ENCODE results near the gene ZBTB7B.

The ZBTB7B gene

GRCh38 chr1:155005076-155006011 is 2.7 kb downstream of the ZBTB7B start:
- no peak for DNase-seq

- peak; percentile 68 to 72 for DNase-seq
Measured at GRCh38 chr1:155006601-155007101, 4.0 kb downstream of the ZBTB7B start.

DNA sequence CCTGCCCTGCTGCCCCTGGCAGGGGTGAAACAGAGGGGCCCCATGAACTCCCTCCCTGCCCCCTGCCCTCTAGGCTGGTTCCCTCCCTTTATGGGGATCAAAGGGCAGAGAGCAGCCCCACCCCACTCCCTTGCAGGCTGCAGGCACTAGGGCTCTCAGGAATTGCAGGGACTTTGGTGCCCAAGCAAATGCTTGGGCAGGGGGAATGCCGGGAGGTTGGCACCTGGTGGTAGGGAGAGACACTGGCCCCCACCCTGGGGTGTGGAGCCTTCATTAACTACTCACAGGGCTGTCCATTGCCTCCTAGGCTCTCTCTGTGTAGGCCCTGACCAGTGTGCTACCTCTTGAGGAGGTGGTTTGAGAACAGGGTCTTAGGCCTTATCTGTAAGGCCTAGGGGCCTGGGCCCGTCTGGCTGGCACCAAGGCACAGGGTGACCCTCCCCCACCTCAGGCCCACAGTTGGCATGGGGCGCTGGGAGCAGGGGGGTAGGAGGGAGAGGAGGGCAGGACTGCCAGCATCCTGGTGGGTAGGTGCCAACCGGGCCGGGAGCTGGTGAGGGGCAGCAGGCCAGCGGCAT is 4.7 kb downstream of the ZBTB7B start:
- no peak for DNase-seq

DNA sequence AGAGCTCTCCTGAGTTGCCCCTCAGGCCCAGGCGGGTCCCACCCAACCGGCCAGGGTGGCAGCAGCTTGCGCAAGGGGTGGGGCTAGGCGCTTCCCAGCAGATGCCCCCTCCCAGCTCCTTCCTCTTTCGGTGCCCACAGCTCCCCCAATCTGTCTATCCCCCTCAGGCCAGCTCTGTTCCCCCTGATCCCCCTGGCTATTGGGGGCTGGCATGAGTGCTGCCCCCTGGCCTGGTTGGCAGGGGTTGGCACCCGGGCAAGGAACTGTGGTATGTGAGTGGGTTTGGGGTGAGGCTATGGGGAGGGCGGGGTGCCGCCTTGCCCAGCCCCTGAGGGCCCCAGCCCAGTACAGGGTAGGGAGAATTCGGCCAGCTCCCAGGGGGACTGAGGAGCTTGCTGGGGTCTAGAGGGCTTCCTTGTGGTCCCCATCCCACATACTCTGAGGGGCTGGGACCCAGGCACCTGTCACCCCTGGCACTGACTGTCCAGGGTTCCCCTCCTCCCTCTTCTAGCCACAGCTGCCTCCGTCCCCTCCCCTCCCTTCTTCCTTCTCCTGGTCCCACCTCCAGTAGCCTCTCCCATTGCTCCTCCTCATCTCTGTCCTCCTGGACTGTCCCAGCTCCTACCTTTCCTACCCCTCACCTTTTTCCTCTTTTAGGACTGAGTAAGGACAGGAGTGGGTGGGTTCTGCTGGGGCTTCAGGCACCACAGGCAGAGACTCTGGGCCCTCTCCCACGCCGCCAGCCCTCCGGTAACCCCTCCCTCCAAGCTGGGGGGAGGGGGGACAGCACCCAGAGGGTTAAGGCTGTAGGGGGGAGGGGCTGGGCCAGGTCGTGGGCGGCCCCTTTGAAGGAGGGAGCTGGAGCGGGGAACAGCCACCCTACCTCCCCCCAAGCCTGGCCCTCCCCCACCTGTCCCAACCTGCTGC is 5.7 kb downstream of the ZBTB7B start:
- no peak for DNase-seq

GRCh38 chr1:155009221-155009711 is 6.7 kb downstream of the ZBTB7B start:
- no peak for DNase-seq

- DNase-seq: no peak
Measured at GRCh38 chr1:155009742-155010141, 7.1 kb downstream of the ZBTB7B start.

DNA sequence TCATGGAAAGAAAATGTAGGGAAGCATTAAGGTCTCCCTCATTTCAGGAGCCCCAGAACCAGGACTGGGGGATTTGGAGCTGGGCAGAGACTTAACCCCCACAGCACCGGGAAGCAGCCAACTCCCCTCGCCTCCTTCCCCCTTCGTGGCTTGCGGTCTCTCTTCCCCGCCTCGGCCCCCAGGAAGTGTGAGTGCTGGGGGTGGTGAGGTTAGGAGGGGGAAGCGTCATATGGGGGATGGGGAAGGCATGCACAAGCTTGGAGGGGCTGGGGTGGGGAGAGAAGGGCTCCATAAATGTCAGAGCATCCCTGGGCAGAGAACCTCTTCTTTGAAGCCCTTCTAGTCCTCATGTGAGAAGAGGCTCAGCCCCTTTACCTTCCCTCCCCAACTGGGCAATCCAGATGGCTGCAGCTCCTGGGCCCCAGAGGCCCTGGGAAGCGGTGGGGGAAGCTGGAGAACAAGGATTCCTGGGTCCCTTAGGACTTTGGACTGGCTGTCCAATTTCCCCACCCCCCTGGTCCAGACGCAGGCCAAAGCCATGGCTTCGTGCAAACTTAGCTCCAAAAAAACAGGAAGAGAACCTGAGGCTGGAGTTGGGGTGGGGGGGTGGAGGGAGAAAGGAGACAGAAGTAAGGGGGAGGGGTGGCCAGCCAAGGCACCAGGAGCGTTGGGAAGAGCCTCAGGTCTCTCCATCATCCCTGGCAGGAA is 7.8 kb downstream of the ZBTB7B start:
- DNase-seq: no peak

GRCh38 chr1:155011004-155011416 is 8.4 kb downstream of the ZBTB7B start:
- no peak for DNase-seq

- DNase-seq: no peak
Measured at GRCh38 chr1:155011437-155012025, 8.9 kb downstream of the ZBTB7B start.

DNA sequence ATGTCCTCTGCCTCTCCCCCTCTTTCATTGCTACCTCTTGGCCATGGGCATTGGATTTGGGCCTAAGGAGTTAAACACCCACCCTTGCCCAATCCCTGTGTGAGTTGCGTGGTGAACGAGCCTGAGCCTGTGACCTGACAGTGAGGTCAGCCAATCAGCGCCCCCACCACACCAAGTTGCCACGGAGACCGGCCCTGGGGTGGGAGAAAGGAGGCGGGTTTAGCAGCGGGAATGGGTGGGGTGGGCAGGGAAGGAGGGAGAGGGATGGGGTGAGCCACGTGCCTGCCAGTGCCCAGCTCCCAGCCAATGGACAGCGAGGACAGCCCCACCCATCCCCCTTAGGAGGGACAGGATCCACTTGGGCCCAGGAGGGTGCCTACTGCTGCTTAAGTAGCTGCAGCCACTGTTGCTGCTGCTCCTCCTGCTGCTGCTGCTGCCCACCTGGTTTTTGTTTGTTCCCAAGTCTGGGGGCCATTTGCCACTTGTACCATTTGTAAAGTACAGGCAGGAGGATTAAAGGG is 9.5 kb downstream of the ZBTB7B start:
- peak; percentile 54 to 77 for DNase-seq

GRCh38 chr1:155012776-155013602 is 10.4 kb downstream of the ZBTB7B start:
- no peak for DNase-seq

- no peak for DNase-seq
Measured at GRCh38 chr1:155013632-155014031, 11.0 kb downstream of the ZBTB7B start.

DNA sequence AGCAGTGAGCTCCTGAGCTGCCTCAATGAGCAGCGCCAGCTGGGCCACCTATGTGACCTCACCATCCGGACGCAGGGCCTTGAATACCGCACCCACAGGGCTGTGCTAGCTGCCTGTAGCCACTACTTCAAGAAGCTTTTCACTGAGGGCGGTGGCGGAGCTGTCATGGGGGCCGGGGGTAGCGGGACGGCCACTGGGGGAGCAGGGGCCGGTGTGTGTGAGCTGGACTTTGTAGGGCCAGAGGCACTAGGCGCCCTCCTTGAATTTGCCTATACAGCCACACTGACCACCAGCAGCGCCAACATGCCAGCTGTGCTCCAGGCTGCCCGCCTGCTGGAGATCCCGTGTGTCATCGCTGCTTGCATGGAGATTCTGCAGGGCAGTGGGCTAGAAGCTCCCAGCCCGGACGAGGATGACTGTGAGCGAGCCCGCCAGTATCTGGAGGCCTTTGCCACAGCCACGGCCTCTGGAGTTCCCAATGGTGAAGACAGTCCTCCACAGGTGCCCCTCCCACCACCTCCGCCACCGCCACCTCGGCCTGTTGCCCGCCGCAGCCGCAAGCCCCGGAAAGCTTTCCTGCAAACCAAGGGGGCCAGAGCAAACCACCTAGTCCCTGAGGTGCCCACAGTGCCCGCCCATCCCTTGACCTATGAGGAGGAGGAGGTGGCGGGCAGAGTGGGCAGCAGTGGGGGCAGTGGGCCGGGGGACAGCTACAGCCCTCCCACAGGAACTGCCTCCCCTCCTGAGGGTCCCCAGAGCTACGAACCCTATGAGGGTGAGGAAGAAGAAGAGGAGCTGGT is 12.3 kb downstream of the ZBTB7B start:
- no peak for DNase-seq

GRCh38 chr1:155015527-155016230 is 13.1 kb downstream of the ZBTB7B start:
- DNase-seq: no peak

DNA sequence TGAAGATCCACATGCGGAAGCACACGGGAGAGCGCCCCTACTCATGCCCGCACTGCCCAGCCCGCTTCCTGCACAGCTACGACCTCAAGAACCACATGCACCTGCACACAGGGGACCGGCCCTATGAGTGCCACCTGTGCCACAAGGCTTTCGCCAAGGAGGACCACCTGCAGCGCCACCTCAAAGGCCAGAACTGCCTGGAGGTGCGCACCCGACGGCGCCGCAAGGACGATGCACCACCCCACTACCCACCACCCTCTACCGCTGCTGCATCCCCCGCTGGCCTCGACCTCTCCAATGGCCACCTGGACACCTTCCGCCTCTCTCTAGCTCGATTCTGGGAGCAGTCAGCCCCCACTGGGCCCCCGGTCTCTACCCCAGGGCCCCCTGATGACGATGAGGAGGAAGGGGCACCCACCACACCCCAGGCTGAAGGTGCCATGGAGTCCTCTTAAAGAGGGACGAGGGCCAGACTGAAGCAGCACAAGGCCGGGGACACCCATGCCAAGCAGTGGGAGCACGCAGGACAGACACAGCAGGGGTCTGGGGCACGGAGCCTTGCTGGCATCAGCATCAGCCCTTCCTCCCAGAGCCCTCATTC is 13.7 kb downstream of the ZBTB7B start:
- DNase-seq: no peak

DNA sequence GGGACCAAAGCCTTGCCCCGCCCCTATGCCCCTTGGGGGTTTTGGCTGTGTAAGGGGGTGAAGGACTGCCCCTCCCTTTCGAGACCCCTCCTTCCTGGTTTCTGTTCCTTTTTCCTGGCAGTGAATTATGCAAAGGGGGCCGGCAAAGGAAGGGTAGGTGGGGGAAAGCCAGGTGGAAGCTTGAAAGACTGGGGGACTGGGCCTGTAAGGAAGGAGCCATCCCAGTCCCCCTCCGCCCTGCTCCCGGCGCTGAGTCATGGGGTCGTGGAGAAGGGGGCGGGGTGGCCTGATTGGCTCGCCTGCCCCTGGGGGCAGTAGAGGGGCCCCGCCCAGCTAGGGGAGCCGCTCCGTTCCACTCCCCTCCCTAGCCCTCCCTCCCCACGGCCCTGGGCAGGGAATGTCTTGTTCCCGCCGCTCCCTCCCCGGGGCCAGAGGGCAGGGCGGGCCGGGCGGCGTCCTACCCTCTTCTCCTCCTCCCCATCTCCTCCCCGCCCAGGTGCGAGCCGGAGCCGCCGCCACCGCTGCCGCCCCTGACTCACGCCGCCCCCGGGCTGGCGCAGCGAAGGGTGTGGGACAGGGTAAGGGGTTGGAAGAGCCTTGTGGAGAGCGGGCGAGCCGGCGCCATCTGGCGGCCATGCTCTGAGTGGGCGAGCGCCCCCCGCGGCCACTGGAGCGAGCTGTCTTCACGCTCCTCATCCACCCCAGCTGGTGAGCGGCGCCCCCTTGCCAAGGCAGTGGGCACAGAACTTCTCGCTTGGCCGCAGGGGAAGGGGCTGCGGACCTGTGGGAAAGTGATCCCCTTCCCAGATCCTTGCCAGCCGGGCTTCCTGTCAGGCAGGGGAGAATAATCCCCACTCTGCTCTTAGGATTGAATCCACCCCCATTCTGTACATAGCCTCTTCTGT is 14.7 kb downstream of the ZBTB7B start:
- peak; percentile 77 to 90 for DNase-seq

DNA sequence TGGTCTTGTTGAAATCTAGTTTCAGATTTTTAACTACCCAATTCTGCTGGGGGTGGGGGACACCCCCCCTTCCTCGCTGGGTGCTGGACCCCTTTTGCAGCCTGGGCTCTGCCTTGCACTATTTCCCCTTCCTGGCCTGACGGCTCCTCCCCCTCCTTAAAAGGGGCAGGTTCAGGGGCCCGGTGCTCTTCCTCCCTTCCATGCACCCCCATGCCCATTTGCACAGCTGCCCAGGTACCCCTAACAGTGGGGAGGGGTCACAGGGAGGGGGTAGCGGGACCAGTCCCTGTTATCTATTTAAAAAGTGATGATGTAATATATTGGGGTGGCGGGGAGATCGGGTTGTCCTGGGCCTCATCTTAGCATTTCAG is 15.3 kb downstream of the ZBTB7B start:
- no peak for DNase-seq
